Ascending aorta (tissue), 2 donors: ENCODE data around the gene PYM1. TPM values are rescaled to one million over a fixed set of nuclear protein-coding genes. Genes with fewer than 3 reads are reported as not detected.

Source experiments
- DNase-seq, 2 donors: peaks; one replicate each; pipeline ENCODE4 v3.0.0-alpha.2; 2019; ENCODE audit warnings: low spot score in 2 of 2
- H3K27ac ChIP-seq, 2 donors: fragments of 200-600 bp; sonication (generic); one replicate each; pipeline ENCODE4 v1.5.1; 2016 to 2017; ENCODE audit warnings: mild to moderate bottlenecking in 1 of 2
- H3K27me3 ChIP-seq: fragments of 200-600 bp; sonication (generic); one replicate; pipeline ENCODE4 v1.5.1; 2017
- H3K36me3 ChIP-seq, 2 donors: fragments of 200-600 bp; sonication (generic); one replicate each; pipeline ENCODE4 v1.5.1; 2016
- H3K4me1 ChIP-seq, 2 donors: fragments of 200-600 bp; sonication (generic); one replicate each; pipeline ENCODE4 v1.5.1; 2016 to 2017; ENCODE audit warnings: mild to moderate bottlenecking in 1 of 2
- H3K4me3 ChIP-seq, 2 donors: fragments of 200-600 bp; sonication (generic); one replicate each; pipeline ENCODE4 v1.5.1; 2016 to 2017; ENCODE audit warnings: mild to moderate bottlenecking in 1 of 2
- H3K9me3 ChIP-seq, 2 donors: fragments of 200-600 bp; sonication (generic); one replicate each; pipeline ENCODE4 v1.5.1; 2016
- CTCF ChIP-seq, 3 experiments: fragments of 200-600 bp in 2 of 3; fragments of 450-650 bp in 1 of 3; sonication (generic) in 2 of 3; IDR thresholded peaks; one replicate each; pipeline ENCODE4 v1.5.1; 2016 to 2019; ENCODE audit warnings: antibody characterized with exemption in 3 of 3, mild to moderate bottlenecking in 1 of 3, moderate library complexity in 1 of 3
- intact Hi-C: fragments of 100-400 bp; cut with DNase I; formaldehyde crosslinking; loops from one replicate; pipeline ENCODE4 v1.15.1; 2023
- total RNA-seq: library from RNA; depleted of rRNA; stranded (reverse); fragments of >200 nt; gene quantifications from one replicate; pipeline ENCODE4 v1.1.0, GENCODE V29; 2016

The PYM1 gene
- total RNA-seq, 1 donor from 2014 or later, result 83.7 TPM

GRCh38 chr12:55937981-55938380 lies 10.3 kb upstream of the PYM1 start:
- DNase-seq, result no peak
- TF ChIP-seq CTCF (IDR thresholded peaks at IDR 0.05), result no peak
- H3K27me3 ChIP-seq, result no peaks in the 10 kb centered on the region
- no peak overlapping the region for H3K27ac ChIP-seq
- peaks cover 13 to 32% of the 10 kb centered on the region in 2 donors for H3K36me3 ChIP-seq
- H3K4me1 ChIP-seq, result peaks cover 4 to 17% of the 10 kb centered on the region in 2 donors
- H3K4me3 ChIP-seq, result no peak overlapping the region
- H3K9me3 ChIP-seq, result no peaks in the 10 kb centered on the region
- intact Hi-C loops, result no loop called here

GRCh38 chr12:55935738-55936151 lies 8.1 kb upstream of the PYM1 start:
- peak overlapping the region in 1 of 2 donors; percentile 43 for H3K4me3 ChIP-seq
- peak overlapping the region; percentile 55 to 60 for H3K27ac ChIP-seq
- intact Hi-C loops, result no loop called here
- TF ChIP-seq CTCF (IDR thresholded peaks at IDR 0.05), result peak in 1 of 3 experiments; percentile 12
- H3K27me3 ChIP-seq, result no peaks in the 10 kb centered on the region
- H3K4me1 ChIP-seq, result peaks cover 8 to 26% of the 10 kb centered on the region in 2 donors
- no peaks in the 10 kb centered on the region for H3K9me3 ChIP-seq
- peaks cover 9 to 14% of the 10 kb centered on the region in 2 donors for H3K36me3 ChIP-seq
- peak in 1 of 2 donors; percentile 61 for DNase-seq

GRCh38 chr12:55934773-55935172 lies 7.1 kb upstream of the PYM1 start:
- Histone ChIP-seq H3K27me3 (no peaks in the 10 kb centered on the region), H3K9me3 (no peaks in the 10 kb centered on the region), H3K4me1 (peaks cover 8 to 23% of the 10 kb centered on the region in 2 donors), H3K4me3 (no peak overlapping the region), H3K27ac (peak overlapping the region in 1 of 2 donors; percentile 6), H3K36me3 (peaks cover 6 to 12% of the 10 kb centered on the region in 2 donors)
- no peak for TF ChIP-seq CTCF (IDR thresholded peaks at IDR 0.05)
- intact Hi-C loops, result no loop called here
- peak in 1 of 2 donors; percentile 25 for DNase-seq

GRCh38 chr12:55933799-55934742 lies 6.4 kb upstream of the PYM1 start:
- Histone ChIP-seq H3K9me3 (no peaks in the 10 kb centered on the region), H3K4me3 (peak overlapping the region in 1 of 2 donors; percentile 98), H3K27me3 (no peaks in the 10 kb centered on the region), H3K27ac (peak overlapping the region; percentile 92 to 95), H3K36me3 (peaks cover 6 to 8% of the 10 kb centered on the region in 2 donors), H3K4me1 (peaks cover 8 to 22% of the 10 kb centered on the region in 2 donors)
- TF ChIP-seq CTCF (IDR thresholded peaks at IDR 0.05), result no peak
- DNase-seq, result no peak
- intact Hi-C loops, result loop anchor here (2.0 kb wide), 1 partner anchor 117 kb away; the partner anchor contains the start of gene SARNP

- no peaks in the 10 kb centered on the region for H3K27me3 ChIP-seq
- H3K9me3 ChIP-seq, result no peaks in the 10 kb centered on the region
- peak; percentile 42 to 82 for DNase-seq
- peak overlapping the region; percentile 92 to 95 for H3K27ac ChIP-seq
- peaks cover 0 to 5% of the 10 kb centered on the region in 2 donors for H3K36me3 ChIP-seq
- peak overlapping the region; percentile 72 to 98 for H3K4me3 ChIP-seq
- peaks cover 8 to 23% of the 10 kb centered on the region in 2 donors for H3K4me1 ChIP-seq
- TF ChIP-seq CTCF (IDR thresholded peaks at IDR 0.05), result no peak
- intact Hi-C loops, result loop anchor here (2.0 kb wide), 1 partner anchor 116 kb away; the partner anchor contains the start of gene SARNP
These were observed 5.6 kb upstream of the PYM1 start for GRCh38 chr12:55933169-55933798.
